ENCODE data around the gene TMEM191C. TPM values are rescaled to one million over a fixed set of nuclear protein-coding genes. Genes with fewer than 3 reads are reported as not detected.
A peak's percentile ranks its signal among the peaks of the same experiment; 100 is the strongest.
"Not testable (repeated sequence)": the region's sequence is repeated elsewhere in the genome, so short reads cannot be mapped to it uniquely, and the experiment has no call there.

The TMEM191C gene
- total RNA-seq, 1 donor from 2014 or later = 3.5 TPM

- H3K27ac ChIP-seq; intact Hi-C loops (cut with DNase I); H3K27me3 ChIP-seq (ENCODE audit: low read depth); H3K9me3 ChIP-seq; H3K4me1 ChIP-seq; ATAC-seq; H3K4me3 ChIP-seq: not testable (repeated sequence)
- peak; percentile 47 for DNase-seq
- peaks cover 35% of the 10 kb centered on the region for H3K36me3 ChIP-seq
These were observed 24.5 kb upstream of the TMEM191C start for GRCh38 chr22:21442646-21443045.

GRCh38 chr22:21443057-21443734 lies 24.0 kb upstream of the TMEM191C start:
- H3K27ac ChIP-seq = no peak overlapping the region

GRCh38 chr22:21443735-21444421 lies 23.3 kb upstream of the TMEM191C start:
- Histone ChIP-seq H3K4me3 (no peak overlapping the region), H3K36me3 (peaks cover 35% of the 10 kb centered on the region), H3K9me3 (no peaks in the 10 kb centered on the region), H3K27ac (no peak overlapping the region), H3K4me1 (no peaks in the 10 kb centered on the region), H3K27me3 (ENCODE audit: low read depth) (no peaks in the 10 kb centered on the region)
- intact Hi-C loops (cut with DNase I) = no loop called here
- ATAC-seq (no peak), DNase-seq (no peak)
- TF ChIP-seq CTCF (IDR thresholded peaks at IDR 0.05) = no peak

More at GRCh38 chr22:21443057-21443734, 24.0 kb upstream of the TMEM191C start:
- ATAC-seq = no peak
- H3K4me1 ChIP-seq = no peaks in the 10 kb centered on the region
- H3K36me3 ChIP-seq = peaks cover 35% of the 10 kb centered on the region
- H3K4me3 ChIP-seq = no peak overlapping the region
- no peaks in the 10 kb centered on the region for H3K27me3 ChIP-seq (ENCODE audit: low read depth)
- TF ChIP-seq CTCF (IDR thresholded peaks at IDR 0.05) = no peak
- H3K9me3 ChIP-seq = no peaks in the 10 kb centered on the region
- intact Hi-C loops (cut with DNase I) = no loop called here
- DNase-seq = peak; percentile 41

- H3K9me3 ChIP-seq = no peaks in the 10 kb centered on the region
- DNase-seq (peak; percentile 42), ATAC-seq (no peak)
- no peak for TF ChIP-seq CTCF (IDR thresholded peaks at IDR 0.05)
- intact Hi-C loops (cut with DNase I) = no loop called here
- no peak overlapping the region for H3K4me3 ChIP-seq
- no peaks in the 10 kb centered on the region for H3K4me1 ChIP-seq
- H3K36me3 ChIP-seq = peaks cover 35% of the 10 kb centered on the region
- no peak overlapping the region for H3K27ac ChIP-seq
- H3K27me3 ChIP-seq (ENCODE audit: low read depth) = no peaks in the 10 kb centered on the region
These were observed 22.3 kb upstream of the TMEM191C start for GRCh38 chr22:21444701-21445436.

GRCh38 chr22:21445437-21446127 lies 21.6 kb upstream of the TMEM191C start:
- ATAC-seq (no peak), DNase-seq (peak; percentile 36)
- no peak for TF ChIP-seq CTCF (IDR thresholded peaks at IDR 0.05)
- Histone ChIP-seq H3K27me3 (ENCODE audit: low read depth) (no peaks in the 10 kb centered on the region), H3K4me1 (no peaks in the 10 kb centered on the region), H3K9me3 (no peaks in the 10 kb centered on the region), H3K4me3 (no peak overlapping the region), H3K27ac (no peak overlapping the region), H3K36me3 (peaks cover 35% of the 10 kb centered on the region)
- intact Hi-C loops (cut with DNase I) = no loop called here
